ENCODE measurements around the gene SAFB2.

The SAFB2 gene

DNA sequence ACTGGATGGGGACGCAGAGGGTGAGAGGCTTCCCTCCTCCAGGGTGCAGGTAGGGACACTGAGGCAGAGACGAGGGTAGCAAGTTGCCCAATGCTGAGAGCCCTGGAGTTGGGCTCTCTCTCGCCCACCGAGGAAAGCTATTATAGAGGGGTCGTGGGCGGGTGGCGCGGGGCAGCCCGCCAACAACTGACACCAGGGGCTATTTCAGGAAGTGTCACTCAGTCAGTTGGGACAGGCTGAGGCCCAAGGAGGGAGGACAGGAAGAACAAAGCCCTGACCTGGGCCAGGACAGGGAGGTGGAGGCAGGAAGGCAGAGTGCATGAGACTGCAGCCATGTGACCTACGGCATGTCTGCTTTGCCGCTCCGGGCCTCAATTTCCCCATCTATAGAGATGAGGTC lies 84.7 kb downstream of the SAFB2 start:
- DNase-seq, result no peak

All from activated CD4-positive, alpha-beta T cell treated with anti-CD3 and anti-CD28 coated beads for 1 hour (primary cell).